Skeletal muscle satellite cell (primary cell): ENCODE measurements around the gene PTGIR.
A peak's percentile ranks its signal among the peaks of the same experiment; 100 is the strongest.

Experiments
- H3K27me3 ChIP-seq: 2 replicates; pipeline ENCODE4 v1.7.0; 2013; ENCODE audit warnings: low read length; ENCODE audit not compliant: control insufficient read depth, insufficient read depth
- H3K36me3 ChIP-seq: 2 replicates; pipeline ENCODE4 v1.7.0; 2013; ENCODE audit warnings: mild to moderate bottlenecking, control low read depth, low read length; ENCODE audit not compliant: insufficient read depth
- H3K4me1 ChIP-seq: 2 replicates; pipeline ENCODE4 v1.7.0; 2013; ENCODE audit warnings: low read length; ENCODE audit not compliant: control insufficient read depth, insufficient read depth
- H3K4me2 ChIP-seq: 2 replicates; pipeline ENCODE4 v1.7.0; 2013; ENCODE audit warnings: mild to moderate bottlenecking, low read length
- H3K4me3 ChIP-seq: 2 replicates; pipeline ENCODE4 v1.7.0; 2013; ENCODE audit warnings: low read length
- H3K9ac ChIP-seq: 2 replicates; pipeline ENCODE4 v1.7.0; 2013; ENCODE audit warnings: mild to moderate bottlenecking, low read depth, low read length, moderate library complexity
- H3K9me3 ChIP-seq: replicated peaks from 2 replicates; pipeline ENCODE4 v1.7.0; 2013; ENCODE audit warnings: mild to moderate bottlenecking, control low read depth, low read length

Gene PTGIR

DNA sequence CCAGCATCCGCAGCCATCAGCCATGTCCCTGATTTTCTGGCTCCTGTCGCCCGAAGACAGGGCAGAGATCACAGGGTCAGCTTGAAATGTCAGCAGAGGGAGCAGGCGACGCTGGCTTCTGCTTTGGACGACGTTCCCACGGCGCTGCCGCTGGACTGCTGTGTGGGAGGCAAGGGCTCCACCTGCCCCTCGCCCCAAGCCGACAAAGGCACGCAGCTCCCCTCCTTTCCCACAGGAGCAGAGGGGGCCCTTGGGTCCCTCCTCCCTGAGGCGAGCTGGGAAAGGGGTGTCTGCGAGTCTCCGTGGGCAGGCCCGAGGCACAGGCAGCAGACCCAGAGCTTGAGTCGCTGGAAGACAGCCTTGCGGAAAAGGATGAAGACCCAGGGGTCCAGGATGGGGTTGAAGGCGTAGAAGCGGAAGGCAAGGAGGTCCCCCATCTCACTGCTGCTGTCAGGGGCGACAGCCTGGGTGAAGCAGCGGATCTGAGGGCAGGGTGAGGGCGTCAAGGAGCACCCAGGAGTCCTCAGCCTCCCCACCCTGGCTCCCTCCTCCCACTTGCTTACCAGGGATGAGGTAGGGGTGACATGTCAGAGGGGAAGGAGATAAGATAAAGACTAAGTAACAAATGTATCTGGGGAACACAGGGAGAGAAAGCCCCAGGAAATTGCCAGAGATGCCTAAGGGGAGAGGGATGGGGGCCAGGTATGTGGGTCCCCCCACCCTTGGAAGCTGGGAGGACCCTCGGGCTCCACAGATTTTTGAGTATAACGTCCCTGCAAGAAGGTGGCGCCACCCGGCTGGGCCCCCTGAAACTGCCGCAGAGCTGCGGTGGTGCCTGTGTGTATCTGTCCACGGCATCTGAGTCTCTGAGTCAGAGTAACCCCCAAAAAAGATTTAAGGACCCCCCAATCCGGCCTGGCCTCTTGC lies 3.4 kb downstream of the PTGIR start:
- H3K4me1 ChIP-seq, result peaks cover 31% of the 10 kb centered on the region

DNA sequence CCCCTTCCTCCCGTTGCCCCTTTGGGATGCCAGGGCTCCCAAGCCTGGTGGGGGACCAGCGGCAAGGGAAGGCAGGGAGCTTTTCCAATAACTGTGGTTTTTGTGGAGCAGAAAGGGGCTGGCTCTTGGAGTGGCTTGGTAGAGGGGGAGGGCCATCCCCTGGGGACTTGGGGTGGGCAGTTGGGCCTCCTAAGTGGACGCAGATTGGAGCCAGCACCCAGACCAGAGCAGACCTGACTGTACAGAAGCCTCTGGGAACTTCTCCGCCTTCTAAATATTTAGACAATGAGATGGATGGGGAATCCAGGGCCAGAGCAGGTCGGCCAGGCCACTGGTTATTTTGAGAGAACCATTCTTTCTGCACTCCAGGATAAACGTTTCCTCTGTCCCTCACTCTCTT lies 4.2 kb downstream of the PTGIR start:
- Histone ChIP-seq H3K9ac (no peak overlapping the region), H3K4me3 (no peak overlapping the region), H3K4me2 (no peak overlapping the region), H3K36me3 (no peaks in the 10 kb centered on the region), H3K9me3 (no peaks in the 10 kb centered on the region), H3K4me1 (peaks cover 31% of the 10 kb centered on the region), H3K27me3 (peaks cover 6% of the 10 kb centered on the region)

More for the DNA sequence above, 3.4 kb downstream of the PTGIR start:
- Histone ChIP-seq H3K36me3 (no peaks in the 10 kb centered on the region), H3K4me2 (peak overlapping the region; percentile 31), H3K4me3 (no peak overlapping the region), H3K9ac (no peak overlapping the region), H3K27me3 (peaks cover 6% of the 10 kb centered on the region), H3K9me3 (no peaks in the 10 kb centered on the region)

GRCh38 chr19:46620267-46620666 lies 4.6 kb downstream of the PTGIR start:
- Histone ChIP-seq H3K4me2 (no peak overlapping the region), H3K9me3 (no peaks in the 10 kb centered on the region), H3K4me3 (no peak overlapping the region), H3K27me3 (peaks cover 6% of the 10 kb centered on the region), H3K9ac (no peak overlapping the region), H3K36me3 (no peaks in the 10 kb centered on the region), H3K4me1 (peaks cover 26% of the 10 kb centered on the region)

DNA sequence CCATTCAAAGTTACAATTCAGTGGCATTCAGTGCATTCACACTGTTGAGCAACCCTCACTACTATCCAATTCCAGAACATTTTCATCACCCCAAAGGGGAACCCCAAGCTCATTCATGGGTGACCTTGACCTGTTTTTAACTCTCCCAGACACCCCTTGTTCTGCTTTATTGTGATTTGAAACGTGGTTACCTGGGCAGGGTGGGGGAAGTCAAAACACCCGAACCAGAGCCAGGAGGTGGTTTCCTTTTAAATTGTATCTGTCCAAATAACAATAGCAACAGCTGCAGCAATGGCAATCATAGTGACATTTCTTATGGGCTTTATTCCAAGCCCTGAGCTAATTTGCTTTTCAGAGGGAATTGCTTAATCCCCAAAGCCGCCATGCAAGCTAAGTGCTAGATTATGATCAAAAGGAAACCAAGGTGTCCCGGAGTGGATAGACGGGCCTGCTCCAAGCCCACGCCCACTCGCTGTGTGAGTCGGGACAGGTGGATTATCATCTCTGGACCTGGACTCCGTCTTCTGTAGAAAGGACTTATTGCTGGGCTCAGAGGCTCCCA lies 6.1 kb downstream of the PTGIR start:
- Histone ChIP-seq H3K4me3 (no peak overlapping the region), H3K27me3 (peaks cover 6% of the 10 kb centered on the region)

DNA sequence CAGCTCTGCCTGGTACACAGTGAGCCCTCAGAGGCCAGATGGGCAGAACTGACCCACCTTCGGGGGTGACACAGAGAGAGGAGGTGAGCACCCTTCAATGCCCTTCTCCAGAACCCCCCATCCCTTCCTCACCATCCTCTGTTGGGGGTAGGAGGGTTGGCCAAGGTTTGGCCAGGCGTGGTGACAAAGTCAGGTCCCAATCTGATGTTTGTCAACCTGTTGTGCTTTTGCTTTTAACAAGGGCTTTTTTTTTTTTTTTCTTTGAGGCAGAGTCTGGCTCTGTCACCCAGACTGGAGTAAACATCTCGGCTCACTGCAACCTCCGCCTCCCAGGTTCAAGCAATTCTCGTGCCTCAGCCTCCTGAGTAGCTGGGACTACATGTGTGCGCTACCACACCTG lies 7.3 kb downstream of the PTGIR start:
- H3K9ac ChIP-seq, result no peak overlapping the region
- H3K4me2 ChIP-seq, result no peak overlapping the region
- peaks cover 20% of the 10 kb centered on the region for H3K4me1 ChIP-seq
- no peaks in the 10 kb centered on the region for H3K36me3 ChIP-seq
- peaks cover 6% of the 10 kb centered on the region for H3K27me3 ChIP-seq
- no peak overlapping the region for H3K4me3 ChIP-seq
- H3K9me3 ChIP-seq, result no peaks in the 10 kb centered on the region

More for the DNA sequence above, 6.1 kb downstream of the PTGIR start:
- no peak overlapping the region for H3K4me2 ChIP-seq
- no peaks in the 10 kb centered on the region for H3K9me3 ChIP-seq
- H3K4me1 ChIP-seq, result peaks cover 20% of the 10 kb centered on the region
- H3K9ac ChIP-seq, result no peak overlapping the region
- no peaks in the 10 kb centered on the region for H3K36me3 ChIP-seq

DNA sequence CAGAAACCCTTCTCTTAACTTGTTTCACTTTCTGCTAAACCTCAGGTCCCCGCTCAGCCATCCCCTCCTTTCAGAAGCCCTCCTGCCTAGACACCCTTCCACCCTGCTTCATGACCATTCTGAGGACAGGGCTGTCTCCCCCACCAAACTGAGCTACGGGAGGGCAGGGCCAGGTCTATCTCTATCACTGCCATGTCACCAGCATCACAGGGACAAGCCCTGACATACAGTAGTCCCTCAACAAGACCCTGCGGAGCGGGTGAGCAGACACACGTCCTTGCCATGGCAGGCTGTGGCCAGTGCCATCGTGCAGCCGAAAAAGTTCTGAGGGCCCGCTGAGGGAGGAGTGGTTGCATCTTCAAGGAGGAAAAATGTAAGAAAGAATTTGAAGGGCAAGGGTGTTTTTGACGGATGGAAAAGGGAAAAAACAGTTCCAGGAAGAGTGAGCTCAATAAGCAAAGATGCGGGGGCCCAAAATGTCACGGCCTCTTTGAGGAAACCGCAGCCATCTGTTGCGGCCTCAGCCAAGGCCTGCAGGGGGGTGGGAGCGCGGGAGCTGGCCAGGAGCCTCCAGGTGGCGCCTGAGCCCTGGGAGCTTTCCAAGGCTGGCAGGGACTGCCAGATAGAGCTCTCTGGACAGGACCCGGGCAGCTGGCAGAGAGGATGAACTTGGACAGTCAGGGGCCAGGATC lies 8.1 kb downstream of the PTGIR start:
- Histone ChIP-seq H3K4me3 (no peak overlapping the region), H3K36me3 (no peaks in the 10 kb centered on the region), H3K27me3 (peaks cover 6% of the 10 kb centered on the region), H3K9me3 (no peaks in the 10 kb centered on the region), H3K4me2 (peak overlapping the region; percentile 51), H3K4me1 (peaks cover 20% of the 10 kb centered on the region), H3K9ac (no peak overlapping the region)

DNA sequence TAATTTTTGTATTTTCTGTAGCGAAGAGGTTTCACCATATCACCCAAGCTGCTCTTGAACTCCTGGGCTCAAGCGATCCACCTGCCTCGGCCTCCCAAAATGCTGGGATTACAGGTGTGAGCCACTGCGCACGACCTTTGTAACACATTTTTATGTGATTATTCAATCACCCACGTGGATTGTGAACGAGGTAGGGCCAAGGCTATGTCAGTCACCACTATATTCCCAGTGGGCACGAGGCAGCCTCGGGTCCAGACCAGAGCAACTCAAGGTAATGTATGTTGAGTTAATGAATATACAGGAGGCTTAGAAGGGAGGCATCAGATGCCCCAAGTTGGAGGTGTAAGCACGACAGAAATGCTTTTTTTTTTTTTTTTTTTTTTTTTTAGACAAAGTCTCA lies 8.9 kb downstream of the PTGIR start:
- Histone ChIP-seq H3K4me1 (peaks cover 14% of the 10 kb centered on the region), H3K4me3 (no peak overlapping the region), H3K36me3 (peaks cover under 1% of the 10 kb centered on the region), H3K4me2 (no peak overlapping the region), H3K27me3 (peaks cover under 1% of the 10 kb centered on the region), H3K9ac (no peak overlapping the region), H3K9me3 (no peaks in the 10 kb centered on the region)

- H3K36me3 ChIP-seq, result peaks cover 16% of the 10 kb centered on the region
- H3K9ac ChIP-seq, result no peak overlapping the region
- H3K4me1 ChIP-seq, result peaks cover 9% of the 10 kb centered on the region
- no peaks in the 10 kb centered on the region for H3K27me3 ChIP-seq
- no peak overlapping the region for H3K4me3 ChIP-seq
- no peak overlapping the region for H3K4me2 ChIP-seq
- H3K9me3 ChIP-seq, result no peaks in the 10 kb centered on the region
These were observed 10.7 kb downstream of the PTGIR start for GRCh38 chr19:46614114-46614722.

DNA sequence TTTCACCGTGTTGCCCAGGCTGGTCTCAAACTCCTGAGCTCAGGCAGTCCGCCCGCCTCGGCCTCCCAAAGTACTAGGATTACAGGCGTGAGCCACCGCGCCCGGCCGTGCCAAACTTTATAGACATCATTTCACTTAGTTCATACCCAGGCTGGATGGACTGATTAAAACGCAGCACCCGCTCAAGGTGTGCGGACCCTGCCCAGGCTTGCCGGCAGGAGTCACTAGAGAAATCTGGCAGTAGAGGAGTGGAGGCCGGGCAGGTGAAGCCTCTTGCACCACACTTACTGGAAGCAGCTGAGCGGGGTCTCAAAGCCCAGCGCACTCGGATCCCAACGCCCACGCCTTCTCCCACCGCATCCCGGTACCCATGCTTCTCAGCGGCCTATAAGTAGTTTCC lies 11.4 kb downstream of the PTGIR start:
- peaks cover 9% of the 10 kb centered on the region for H3K4me1 ChIP-seq
- no peak overlapping the region for H3K4me3 ChIP-seq
- no peak overlapping the region for H3K4me2 ChIP-seq
- H3K9me3 ChIP-seq, result no peaks in the 10 kb centered on the region
- H3K9ac ChIP-seq, result no peak overlapping the region
- H3K36me3 ChIP-seq, result peaks cover 23% of the 10 kb centered on the region
- no peaks in the 10 kb centered on the region for H3K27me3 ChIP-seq

DNA sequence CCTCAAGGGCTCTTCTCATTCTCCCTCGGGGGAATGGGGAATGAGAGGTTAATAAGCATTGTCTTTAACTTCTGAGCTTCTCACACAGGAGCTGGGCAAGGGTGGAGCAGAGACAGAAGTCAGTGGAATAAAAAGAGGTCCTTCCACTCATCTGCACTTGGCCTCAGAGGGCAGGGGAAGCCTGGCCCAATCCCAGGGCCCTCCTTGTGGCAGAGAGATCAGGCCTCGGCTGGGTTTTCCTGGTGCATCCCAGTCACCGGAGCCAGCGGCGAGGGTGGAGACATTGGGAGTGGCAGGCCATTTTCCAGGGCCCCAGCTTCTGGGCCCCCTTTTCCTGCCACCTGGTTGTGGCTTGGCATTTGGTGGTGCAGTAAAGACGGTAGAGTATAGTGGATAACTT lies 13.1 kb downstream of the PTGIR start:
- H3K27me3 ChIP-seq, result no peaks in the 10 kb centered on the region
- peaks cover 4% of the 10 kb centered on the region for H3K4me1 ChIP-seq
- H3K36me3 ChIP-seq, result peaks cover 41% of the 10 kb centered on the region
- H3K4me3 ChIP-seq, result no peak overlapping the region
- no peaks in the 10 kb centered on the region for H3K9me3 ChIP-seq
- H3K9ac ChIP-seq, result no peak overlapping the region
- no peak overlapping the region for H3K4me2 ChIP-seq
